GM18909 (cell line): ENCODE results near the gene MYOM1.
A peak's percentile ranks its signal among the peaks of the same experiment; 100 is the strongest.

ENCODE experiments used
- ATAC-seq: cut with Tn5 transposase; IDR thresholded peaks from one replicate; pipeline ENCODE4 v1.9.1; 2021; ENCODE audit warnings: mild to moderate bottlenecking; ENCODE audit not compliant: unreplicated experiment, poor library complexity

MYOM1 gene

DNA sequence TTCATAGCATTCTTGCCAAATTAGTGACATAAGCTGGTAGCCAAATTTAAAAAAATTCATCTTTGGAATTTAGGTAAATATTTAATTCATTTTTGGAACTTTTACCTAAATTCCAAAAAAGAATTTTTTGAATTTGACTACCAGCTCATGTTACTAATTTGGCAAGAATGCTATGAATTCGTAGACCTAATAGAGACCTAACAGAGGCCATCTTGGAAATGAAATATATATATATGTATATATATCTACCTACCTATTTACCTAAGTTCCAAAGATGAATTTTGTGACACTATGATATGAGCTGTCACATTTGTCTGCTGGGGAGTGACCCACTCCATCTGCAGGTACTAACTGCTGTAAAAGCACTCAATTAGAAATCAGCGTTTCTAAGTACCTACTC, 65.6 kb downstream of the MYOM1 start:
- no peak for ATAC-seq

DNA sequence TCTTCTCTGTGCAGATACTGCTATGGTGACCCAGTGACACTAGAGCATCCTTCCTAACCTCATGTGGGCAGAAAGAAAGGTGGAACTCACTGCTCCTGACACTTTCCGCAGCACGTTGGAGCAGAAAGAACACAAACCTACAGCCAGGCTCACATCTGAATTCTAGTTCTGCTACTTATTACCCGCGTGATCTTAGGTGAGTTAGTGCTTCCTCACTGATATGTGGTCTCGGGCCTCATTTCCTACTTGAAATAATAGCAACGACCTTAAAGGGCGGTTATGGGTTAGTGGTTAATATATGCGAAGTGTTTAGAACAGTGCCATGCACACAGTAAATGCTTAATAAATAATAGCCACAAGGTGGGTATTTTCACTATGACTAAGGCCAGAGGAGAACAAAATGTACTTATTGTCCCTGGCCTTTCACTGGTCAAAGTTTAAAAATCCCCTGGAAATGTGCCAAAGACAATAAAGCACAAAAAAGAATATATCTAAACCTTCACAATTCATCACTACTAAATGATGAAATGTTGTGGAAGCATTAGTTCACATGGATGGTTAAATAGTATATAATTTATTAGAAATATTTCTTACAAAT, 66.6 kb downstream of the MYOM1 start:
- ATAC-seq, result peak; percentile 95

DNA sequence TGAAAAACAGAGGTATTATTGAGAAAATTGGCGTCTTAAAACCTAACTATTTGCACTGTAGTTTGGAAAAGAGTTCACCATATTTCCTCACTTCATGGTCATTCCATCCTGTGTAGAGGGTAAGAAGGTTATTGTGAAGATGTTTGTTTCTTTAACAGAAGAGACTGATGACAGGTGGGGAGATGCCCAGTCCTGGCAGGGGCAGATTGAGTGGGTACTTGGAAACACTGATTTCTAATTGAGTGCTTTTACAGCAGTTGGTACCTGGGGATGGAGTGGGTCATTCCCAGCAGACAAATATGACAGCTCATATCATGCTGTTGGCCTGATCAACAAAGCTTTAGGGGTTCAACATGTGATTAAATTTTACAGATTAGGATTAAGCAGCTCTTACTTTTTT, 67.5 kb downstream of the MYOM1 start:
- ATAC-seq, result no peak

DNA sequence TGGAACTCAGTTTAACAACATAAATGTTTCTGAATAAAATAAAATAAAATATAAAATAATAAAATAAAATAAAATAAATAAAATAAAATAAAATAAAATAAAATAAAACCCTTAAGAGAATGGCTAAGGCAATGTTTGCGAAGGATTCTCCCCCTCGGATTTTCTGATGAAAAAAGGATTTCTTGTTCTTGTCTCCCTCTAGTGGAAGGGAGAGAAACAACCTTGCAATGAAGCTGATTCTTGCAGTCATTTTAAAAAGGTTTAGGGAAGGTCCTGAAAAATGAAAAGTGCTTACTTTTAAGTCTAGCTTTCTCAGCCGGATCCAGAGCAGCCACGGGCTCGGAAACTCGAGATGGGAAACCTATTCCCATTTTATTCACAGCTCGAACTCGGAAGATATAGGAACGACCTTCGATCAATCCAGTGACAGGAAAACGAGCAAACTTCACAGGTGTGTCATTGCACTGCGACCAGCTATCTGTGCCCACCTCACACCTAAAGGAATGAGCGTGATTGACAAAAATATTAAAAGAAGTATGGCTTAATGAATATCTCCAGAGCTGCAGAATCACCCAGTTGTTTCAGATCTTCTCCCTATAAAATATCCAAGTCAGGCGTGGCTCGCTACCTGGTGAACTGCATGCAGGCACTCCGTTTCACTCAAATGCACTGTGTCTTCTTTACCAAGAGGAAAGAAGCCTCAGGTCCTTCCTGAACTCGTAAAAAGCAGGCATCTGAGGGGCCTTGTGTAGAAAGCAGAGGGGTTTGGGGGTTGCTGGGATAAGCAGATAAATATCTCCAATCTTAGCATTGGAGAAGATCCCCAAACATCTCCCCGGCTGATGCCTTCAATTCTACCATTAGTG, 68.1 kb downstream of the MYOM1 start:
- no peak for ATAC-seq

DNA sequence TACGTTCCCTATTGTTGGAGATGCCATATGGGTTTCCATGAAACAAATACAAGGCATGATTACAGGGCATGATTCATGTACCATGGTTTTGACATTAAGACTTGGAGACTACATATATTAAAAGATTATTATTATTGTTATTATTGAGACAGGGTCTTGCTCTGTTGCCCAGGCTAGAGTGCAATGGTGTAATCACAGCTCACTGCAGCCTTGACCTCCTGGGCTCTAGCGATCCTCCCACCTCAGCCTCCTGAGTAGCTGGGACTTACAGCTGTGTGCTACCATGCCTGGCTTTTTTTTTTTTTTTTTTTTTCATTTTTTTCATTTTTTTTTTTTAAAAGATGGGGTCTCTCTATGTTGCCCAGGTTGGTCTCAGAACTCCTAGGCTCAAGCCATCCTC, 69.1 kb downstream of the MYOM1 start:
- no peak for ATAC-seq

DNA sequence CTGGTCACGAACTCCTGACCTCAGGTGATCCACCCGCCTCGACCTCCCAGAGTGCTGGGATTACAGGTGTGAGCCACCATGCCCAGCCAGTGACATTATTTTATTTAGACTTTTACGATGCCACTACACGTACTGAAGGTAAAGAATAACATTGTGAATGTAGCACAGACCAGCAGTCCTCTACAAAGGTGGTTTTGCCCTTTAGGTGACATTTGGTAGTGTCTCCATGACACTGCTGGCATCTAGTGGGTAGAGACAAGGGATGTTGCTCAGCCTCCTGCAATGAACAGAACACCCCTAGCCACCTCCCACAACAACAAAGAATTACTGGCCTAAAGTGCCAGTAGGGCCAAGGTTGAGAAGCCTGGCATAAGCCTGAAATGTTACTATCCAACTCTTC, 69.5 kb downstream of the MYOM1 start:
- no peak for ATAC-seq

DNA sequence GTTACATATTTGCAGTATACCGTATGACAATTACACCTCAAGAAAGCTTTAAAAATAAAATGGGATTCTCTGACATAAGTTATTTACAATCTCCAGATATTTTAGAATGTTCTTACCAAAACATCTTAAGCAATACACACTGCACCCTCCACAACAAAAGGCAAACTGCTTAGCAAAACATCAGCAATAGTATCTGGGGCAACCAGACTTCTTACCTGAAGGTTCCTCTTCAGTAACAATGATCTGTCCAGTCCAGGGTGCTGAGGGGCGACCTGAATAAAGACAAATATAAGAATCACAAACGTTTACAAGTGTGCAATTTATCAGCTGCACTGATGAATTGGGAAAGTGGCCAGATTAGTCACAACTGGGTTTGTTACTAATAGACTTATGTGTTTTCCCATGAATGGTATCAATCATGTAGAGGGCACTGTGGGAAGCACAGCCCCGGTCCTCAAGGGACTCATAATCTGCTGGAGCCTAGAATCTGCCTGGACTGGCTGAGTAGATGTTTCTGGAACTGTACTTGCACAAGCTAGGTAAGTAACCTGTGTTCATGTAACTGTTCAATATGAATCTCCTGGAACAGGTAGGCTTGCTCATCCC, 70.7 kb downstream of the MYOM1 start:
- no peak for ATAC-seq

DNA sequence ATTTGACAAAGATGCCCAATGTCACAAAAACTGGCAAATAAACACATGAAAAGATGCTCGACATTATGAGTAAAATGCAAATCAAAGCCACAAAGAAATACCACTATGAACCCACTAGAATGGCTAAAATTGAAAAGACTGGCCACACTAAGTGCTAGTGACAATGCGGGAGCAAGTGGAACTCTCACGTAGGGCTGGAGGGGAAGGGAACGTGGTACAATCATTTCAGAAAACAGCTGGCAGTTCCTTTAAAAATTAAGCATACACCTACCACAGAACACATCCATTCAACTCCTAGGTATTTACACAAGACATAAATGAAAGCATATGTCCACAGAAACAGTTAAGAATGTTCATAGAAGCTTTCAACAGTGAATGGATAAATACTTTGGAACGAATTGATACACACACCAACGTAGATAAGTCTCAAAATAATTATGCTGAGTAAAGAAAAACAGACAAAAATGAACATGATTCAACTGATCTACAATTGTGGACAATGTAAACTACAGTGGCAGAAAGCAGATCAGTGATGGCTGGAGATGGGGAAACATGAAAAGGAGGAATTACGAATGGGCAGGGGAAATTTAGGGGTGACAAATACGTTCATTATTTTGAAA, 71.7 kb downstream of the MYOM1 start:
- no peak for ATAC-seq

DNA sequence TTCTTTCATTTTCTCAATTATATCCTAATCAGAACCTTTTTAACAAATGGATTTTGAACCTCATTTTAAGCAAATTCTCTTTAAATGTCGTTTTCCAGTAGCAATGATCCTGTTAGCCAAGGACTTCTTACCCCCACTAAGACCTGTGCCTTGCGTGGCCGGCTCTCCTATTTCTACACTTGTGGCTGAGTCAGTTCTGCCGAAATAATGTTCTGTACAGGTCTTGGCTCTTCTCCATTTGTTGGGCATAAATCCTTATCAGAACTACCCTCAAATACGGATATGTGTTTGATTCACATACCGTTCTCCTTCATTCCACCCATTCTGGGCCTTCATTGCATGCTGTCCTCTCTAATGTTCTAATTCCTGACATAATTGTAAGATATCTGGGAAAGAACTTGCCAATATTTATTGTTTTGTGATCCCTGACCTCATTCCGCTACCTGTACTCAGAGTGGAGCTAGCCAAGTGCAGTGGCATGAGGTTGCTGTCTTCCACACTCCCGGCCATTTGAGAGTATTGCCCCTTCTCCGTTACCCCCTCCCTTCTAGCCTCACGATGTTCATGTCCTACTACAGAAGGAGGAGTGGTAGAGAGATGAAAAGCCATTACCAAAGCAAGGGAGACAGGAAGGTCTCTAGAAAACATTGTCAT, 78.7 kb downstream of the MYOM1 start:
- ATAC-seq, result no peak

DNA sequence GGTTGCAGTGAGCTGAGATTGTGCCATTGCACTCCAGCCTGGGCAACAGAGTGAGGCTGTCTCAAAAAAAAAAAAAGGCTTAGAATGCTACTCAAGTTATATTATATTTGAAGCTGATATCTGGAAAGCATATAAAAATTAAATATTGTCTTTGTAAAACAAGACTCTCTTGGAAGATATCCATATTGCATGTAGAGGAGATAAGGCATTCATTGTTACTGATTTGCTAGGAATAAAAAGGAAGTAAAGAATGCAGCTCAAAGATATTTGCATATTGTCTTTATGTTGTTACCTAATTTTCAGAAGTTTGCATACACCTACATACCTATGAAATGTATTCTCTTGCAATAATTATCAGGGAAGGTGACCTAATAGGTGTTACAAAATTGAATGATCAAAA, 79.4 kb downstream of the MYOM1 start:
- no peak for ATAC-seq

DNA sequence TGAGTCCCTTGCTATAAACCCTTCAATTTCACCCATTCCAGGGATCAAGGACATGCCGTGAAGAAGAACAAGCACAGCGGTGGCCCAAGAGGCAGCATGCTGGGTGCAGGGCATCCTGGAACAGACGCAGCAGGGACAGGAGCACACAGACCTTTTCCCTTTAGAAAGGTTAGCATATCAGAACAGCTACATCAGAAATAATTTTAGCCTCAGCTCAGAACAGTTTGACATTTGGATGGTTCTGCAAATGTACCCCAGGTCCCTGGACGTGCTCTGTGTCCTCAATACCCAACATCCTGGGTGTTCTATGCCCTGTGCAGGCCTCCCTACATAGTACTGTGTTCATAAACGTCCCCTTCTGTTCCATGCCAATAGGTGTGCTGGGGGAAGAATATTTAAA, 80.4 kb downstream of the MYOM1 start:
- ATAC-seq, result no peak

DNA sequence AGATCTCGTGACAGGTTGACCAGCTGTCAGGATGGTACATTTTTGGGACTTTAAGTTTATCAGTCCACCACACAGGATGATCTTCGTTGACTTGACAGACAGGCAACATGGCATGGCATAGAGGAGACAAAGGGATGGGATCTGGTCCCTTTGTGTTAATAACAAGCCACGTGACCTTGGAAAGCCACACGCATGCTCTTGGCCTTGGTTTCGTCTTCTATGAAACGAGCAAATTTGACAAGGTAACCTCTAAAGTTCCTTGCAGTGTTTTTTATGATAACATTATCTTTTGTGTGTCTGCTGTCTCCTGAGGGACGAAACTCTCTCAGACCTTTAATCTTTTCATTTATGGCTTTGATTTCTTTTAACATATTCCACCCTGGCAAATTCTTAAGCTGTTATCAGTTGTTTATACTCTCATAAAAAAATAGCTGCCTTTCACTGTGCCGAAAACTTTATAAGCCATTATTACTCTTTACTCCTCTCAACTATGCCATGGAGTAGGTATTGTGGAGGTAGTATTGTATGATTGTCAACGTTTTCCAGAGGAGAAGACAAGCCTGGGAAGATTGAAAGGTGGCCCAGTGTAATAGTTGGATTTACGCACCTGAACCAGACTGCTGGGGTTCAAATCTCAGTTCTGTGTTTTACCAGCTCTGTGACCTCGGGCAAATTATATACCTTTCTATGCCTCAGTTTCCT, 81.3 kb downstream of the MYOM1 start:
- ATAC-seq, result no peak

DNA sequence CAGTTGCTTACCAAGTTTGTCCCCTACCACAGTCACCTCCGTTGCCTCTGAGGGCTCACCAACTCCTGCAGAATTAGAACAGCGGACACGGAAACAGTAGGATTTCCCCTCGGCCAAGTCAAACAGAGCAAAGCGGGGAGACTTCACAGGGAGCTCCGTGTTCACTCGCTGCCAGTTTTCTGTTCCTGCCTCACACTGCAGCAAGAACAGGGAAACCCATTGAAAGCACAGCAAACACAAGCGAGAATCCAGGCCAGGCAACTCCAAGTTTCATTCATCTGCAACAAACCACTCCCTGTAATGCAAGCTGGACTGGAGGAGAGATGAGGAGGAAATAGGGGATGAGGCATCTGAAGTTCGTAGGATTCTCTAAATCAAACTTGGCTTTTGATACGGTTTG, 84.2 kb downstream of the MYOM1 start:
- ATAC-seq, result no peak

DNA sequence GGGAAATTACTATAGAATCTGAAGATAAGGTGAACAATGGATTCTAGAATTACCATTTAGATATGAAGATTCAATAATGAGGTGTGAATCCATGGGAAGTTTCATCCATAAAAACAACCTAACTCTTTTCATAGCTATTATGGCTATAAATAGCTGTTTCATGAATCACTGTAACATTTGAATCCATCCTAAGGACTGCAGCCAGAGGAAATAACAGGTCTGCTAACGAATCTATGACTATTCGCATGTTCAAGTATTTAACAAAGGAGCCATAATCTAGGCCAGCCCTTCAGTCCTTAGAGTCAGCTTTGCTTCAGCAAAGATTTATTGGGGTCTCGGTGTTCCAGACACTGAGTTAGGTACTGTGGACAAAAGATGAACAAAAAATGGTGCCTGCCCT, 87.1 kb downstream of the MYOM1 start:
- ATAC-seq, result no peak

DNA sequence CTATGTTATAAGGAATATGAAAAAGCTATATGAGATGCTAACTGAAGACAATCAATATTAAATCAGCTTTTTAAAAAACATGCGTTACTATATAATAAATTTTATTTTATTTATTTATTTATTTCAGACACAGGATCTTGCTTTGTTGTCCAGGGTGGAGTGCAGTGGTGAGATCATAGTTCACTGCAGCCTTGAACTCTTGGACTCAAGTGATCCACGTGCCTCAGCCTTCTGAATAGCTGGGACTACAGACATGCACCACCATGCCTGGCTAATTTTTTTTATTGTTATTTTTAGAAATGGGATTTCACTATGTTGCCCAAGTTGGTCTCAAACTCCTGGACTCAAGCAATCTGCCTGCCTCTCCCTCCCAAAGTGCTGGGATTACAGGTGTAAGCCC, 89.4 kb downstream of the MYOM1 start:
- no peak for ATAC-seq

DNA sequence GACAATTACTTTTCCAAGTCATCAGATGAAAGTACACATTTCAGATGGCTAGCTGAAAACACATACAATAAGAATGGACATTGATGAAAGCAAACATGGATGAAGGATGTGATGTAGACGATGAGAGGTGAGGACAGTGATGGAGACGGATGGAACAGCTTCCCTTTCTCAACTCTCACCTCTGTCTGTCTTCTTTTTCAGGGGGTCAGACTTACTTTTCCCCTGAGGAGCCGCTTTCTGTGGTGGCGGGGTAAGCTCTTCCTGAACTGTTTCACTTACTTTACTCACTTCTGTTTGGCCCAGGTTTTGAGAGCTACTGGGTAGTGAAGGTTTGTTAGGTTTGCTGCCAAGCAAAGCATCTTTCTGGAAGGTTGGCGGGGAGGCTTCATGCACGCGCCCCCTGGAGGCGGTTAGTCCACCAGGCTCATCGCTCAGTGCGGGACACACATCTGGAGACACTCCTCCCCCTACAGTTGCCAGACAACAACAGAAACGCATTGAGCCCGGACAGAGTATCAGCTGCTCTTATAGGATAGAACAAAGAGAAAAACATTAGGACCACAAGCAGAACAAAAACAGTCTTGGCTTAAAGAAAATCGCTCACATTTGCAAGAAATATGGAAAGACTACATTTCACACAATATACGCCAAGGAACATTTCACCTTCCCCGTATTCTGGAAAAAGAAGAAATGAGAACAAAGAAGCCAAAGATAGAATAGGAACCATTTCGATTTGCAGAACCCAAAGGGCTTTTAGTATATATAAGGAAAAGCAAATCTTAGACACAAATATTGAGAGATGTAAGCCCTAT, 90.5 kb downstream of the MYOM1 start:
- ATAC-seq, result peak; percentile 95

DNA sequence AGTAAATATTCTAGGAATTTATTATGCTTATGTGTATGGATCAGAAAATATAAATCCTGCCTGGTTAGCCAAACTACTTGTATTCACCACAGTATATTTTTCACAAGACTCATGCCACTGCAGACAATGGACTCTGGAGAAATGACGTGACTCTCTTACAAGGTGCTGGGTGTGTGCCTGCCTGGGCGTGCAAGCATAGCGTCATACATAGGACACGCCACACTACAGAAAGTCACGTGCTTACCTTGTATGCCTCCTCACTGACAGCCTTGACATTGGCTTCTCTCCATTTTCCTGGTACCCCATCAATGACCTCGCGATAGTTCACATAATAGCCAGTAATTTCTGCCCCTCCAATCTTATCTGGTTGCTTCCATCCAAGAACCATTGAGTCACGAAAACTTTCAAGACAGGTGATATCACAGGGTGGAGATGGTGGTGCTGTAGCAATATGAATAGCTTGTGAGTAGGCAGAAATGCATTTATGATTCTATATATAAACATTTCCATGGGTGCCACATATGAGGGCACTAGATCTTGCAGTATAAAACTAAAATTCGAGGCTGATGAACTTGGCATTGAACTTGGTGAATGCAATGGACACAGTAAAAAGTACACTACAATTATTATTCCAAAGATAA, 93.2 kb downstream of the MYOM1 start:
- no peak for ATAC-seq

DNA sequence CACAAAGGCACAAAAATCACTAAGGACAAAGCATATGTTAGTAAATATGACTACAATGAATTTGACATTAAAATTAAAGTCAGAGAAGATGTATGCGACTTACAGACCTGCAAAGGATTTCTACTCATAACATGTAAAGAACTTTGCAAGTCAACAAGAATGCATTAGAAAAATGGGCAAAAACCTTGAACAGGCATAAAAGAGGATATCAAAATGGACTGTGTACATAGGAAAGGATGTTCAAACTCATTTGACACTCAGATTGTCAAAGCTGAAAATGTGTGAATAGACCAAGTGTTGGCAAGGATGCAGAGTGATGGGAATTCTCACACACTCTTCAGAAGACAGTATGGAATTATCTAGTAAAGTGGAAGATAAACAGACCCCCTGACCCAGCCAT, 94.9 kb downstream of the MYOM1 start:
- no peak for ATAC-seq

DNA sequence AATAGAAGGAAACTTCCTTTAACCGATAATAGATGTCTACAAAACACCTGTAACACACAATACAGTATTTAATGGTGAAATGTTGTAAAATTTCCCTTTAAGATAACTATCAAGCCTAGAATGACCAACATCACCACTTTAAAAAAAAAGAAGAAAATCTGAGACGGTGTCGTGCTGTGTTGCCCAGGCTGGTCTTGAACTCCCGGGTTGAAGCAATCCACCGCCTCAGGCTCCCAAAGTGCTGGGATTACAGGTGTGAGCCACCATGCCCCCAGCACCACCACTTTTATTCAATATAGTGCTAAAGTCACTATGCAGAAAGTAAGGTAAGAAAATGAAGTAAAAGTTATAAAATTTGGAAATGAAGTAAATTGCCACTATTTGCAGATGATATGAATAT, 96.9 kb downstream of the MYOM1 start:
- ATAC-seq, result no peak
